SU-DHL-6 (cell line): ENCODE results near the gene SLC22A8.

Experiments used
- H2AFZ ChIP-seq: fragments of 200-600 bp; sonication (generic); 2 replicates; pipeline ENCODE4 v1.6.1; 2014; ENCODE audit warnings: low read depth, mild to moderate bottlenecking, moderate library complexity, mixed read lengths, antibody characterized with exemption, low read length; ENCODE audit not compliant: severe bottlenecking
- H3F3A ChIP-seq: fragments of 200-600 bp; shearing (Covaris generic); 2 replicates; pipeline ENCODE4 v1.6.0; 2016; ENCODE audit warnings: antibody characterized with exemption, mild to moderate bottlenecking; ENCODE audit not compliant: insufficient read depth
- H3K27ac ChIP-seq: fragments of 200-600 bp; sonication (generic); 2 replicates; pipeline ENCODE4 v1.5.1; 2016; ENCODE audit warnings: low read depth, mild to moderate bottlenecking, low read length, moderate library complexity, mixed read lengths
- H3K27me3 ChIP-seq: fragments of 200-600 bp; sonication (generic), shearing (Covaris generic); 2 replicates; pipeline ENCODE4 v1.6.0; 2014; ENCODE audit warnings: mild to moderate bottlenecking, low read length
- H3K36me3 ChIP-seq: fragments of 200-600 bp; sonication (generic); 2 replicates; pipeline ENCODE4 v1.6.1; 2014; ENCODE audit warnings: mild to moderate bottlenecking, low read length, mixed read lengths
- H3K4me2 ChIP-seq: fragments of 300-600, 200-600 bp; shearing (Covaris generic), sonication (generic); 2 replicates; pipeline ENCODE4 v1.6.0; 2014; ENCODE audit warnings: low read length, low read depth, mild to moderate bottlenecking; ENCODE audit not compliant: poor library complexity, severe bottlenecking
- H3K4me3 ChIP-seq: fragments of 200-600 bp; sonication (generic); 2 replicates; pipeline ENCODE4 v1.5.1; 2014; ENCODE audit warnings: antibody characterized with exemption, low read length, mild to moderate bottlenecking, mixed read lengths; ENCODE audit not compliant: insufficient read depth, poor library complexity, severe bottlenecking
- H3K79me2 ChIP-seq: fragments of 200-600 bp; sonication (generic); 2 replicates; pipeline ENCODE4 v1.6.1; 2014; ENCODE audit warnings: mild to moderate bottlenecking, low read length, moderate library complexity; ENCODE audit not compliant: insufficient read depth
- H3K9ac ChIP-seq: fragments of 200-600 bp; sonication (generic); 2 replicates; pipeline ENCODE4 v1.7.0; 2014; ENCODE audit warnings: mild to moderate bottlenecking, low read length
- H3K9me2 ChIP-seq: fragments of 200-600 bp; sonication (generic); replicated peaks from 2 replicates; pipeline ENCODE4 v1.6.1; 2014; ENCODE audit warnings: low read length; ENCODE audit not compliant: insufficient read depth
- H3K9me3 ChIP-seq: fragments of 200-600 bp; sonication (generic); 2 replicates; pipeline ENCODE4 v1.6.1; 2014; ENCODE audit warnings: low read length, mixed read lengths; ENCODE audit not compliant: insufficient read depth
- H4K20me1 ChIP-seq: fragments of 200-600 bp; sonication (generic); 2 replicates; pipeline ENCODE4 v1.6.1; 2014; ENCODE audit warnings: low read depth, mild to moderate bottlenecking, antibody characterized with exemption, low read length, moderate library complexity, mixed read lengths
- EZH2phosphoT487 ChIP-seq: fragments of 200-600 bp; sonication (generic), shearing (Covaris generic); conservative IDR thresholded peaks from 2 replicates; pipeline ENCODE4 v1.6.1; 2018; ENCODE audit warnings: mild to moderate bottlenecking, antibody characterized with exemption, low read length, moderate library complexity, mixed read lengths
- TF ChIP-seq, protein P1 (sequence below): fragments of 200-600 bp; sonication (generic); IDR thresholded peaks from one replicate; pipeline ENCODE4 v1.5.1; 2017; ENCODE audit warnings: antibody characterized with exemption, mild to moderate bottlenecking, low read length, moderate library complexity; ENCODE audit not compliant: insufficient read depth, poor library complexity, severe bottlenecking

SLC22A8 gene

DNA sequence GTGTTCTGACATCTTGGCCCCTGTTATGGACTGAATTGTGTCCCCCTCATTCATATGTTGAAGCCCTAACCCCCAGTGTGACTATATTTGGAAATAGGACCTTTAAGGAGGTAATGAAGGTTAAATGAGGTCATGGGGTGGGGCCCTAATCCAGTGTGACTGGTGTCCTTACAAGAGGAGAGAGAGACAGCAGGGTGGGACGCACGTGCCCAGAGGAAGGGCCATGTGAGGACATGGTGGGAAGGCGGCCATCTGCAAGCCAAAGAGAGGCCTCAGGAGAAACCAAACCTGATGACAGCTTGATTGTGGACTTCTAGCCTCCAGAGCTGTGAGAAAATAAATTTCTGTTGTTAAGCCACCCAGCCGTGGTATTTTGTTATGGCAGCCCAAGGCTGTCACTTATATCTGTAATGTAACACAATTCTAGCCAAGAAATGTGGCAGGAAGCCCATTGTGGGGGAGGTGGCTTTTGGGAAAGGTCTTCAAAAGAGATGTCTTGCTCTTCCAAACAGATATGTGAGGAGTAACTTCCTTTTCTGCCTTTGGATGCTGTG is 54.5 kb downstream of the SLC22A8 start:
- Histone ChIP-seq H3K9me3 (no peaks in the 10 kb centered on the region), H2AFZ (no peak overlapping the region), H3K4me3 (no peak overlapping the region), H3K4me2 (no peak overlapping the region), H4K20me1 (no peaks in the 10 kb centered on the region), H3K9ac (no peak overlapping the region), H3K27ac (no peak overlapping the region), H3K9me2 (no peaks in the 10 kb centered on the region), H3F3A (no peaks in the 10 kb centered on the region), H3K27me3 (no peaks in the 10 kb centered on the region), H3K79me2 (no peaks in the 10 kb centered on the region), H3K36me3 (no peaks in the 10 kb centered on the region)
- TF ChIP-seq, protein P1, sequence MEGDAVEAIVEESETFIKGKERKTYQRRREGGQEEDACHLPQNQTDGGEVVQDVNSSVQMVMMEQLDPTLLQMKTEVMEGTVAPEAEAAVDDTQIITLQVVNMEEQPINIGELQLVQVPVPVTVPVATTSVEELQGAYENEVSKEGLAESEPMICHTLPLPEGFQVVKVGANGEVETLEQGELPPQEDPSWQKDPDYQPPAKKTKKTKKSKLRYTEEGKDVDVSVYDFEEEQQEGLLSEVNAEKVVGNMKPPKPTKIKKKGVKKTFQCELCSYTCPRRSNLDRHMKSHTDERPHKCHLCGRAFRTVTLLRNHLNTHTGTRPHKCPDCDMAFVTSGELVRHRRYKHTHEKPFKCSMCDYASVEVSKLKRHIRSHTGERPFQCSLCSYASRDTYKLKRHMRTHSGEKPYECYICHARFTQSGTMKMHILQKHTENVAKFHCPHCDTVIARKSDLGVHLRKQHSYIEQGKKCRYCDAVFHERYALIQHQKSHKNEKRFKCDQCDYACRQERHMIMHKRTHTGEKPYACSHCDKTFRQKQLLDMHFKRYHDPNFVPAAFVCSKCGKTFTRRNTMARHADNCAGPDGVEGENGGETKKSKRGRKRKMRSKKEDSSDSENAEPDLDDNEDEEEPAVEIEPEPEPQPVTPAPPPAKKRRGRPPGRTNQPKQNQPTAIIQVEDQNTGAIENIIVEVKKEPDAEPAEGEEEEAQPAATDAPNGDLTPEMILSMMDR, result no peak
- TF ChIP-seq EZH2phosphoT487, result no peak

DNA sequence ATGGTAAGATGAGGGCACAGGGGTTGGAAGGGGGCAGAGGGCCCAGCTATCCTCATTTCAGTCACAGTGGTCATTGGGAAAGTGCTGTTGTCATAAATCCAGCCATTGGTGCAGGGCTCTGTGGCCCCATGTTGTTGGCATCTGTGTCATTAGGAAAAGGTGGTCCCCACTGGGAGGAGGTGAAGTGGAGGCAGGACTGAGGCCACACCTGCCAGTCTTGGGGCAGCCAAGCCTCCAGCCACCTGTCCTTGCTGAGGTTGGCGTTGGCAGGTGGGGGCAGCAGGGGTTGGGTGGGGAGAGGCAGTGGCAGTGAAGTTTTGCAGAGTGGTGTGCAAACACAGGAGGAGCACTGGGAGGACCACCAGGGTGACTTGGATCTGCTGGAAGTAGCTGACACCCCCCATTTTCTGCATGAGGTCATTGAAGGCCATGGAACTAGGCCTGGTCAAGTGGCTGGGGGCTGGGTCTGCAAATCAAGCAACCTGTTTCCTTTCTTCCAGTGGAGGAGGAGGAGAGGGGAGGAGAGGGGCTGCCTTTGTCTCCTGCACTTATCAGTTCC is 56.1 kb downstream of the SLC22A8 start:
- Histone ChIP-seq H3K9ac (no peak overlapping the region), H3K4me2 (no peak overlapping the region), H3K36me3 (no peaks in the 10 kb centered on the region), H4K20me1 (no peaks in the 10 kb centered on the region), H3K27me3 (no peaks in the 10 kb centered on the region), H3K4me3 (no peak overlapping the region), H3K27ac (no peak overlapping the region), H3F3A (no peaks in the 10 kb centered on the region), H3K9me2 (no peaks in the 10 kb centered on the region), H2AFZ (no peak overlapping the region), H3K9me3 (no peaks in the 10 kb centered on the region), H3K79me2 (no peaks in the 10 kb centered on the region)
- TF ChIP-seq, protein P1, result no peak
- no peak for TF ChIP-seq EZH2phosphoT487

DNA sequence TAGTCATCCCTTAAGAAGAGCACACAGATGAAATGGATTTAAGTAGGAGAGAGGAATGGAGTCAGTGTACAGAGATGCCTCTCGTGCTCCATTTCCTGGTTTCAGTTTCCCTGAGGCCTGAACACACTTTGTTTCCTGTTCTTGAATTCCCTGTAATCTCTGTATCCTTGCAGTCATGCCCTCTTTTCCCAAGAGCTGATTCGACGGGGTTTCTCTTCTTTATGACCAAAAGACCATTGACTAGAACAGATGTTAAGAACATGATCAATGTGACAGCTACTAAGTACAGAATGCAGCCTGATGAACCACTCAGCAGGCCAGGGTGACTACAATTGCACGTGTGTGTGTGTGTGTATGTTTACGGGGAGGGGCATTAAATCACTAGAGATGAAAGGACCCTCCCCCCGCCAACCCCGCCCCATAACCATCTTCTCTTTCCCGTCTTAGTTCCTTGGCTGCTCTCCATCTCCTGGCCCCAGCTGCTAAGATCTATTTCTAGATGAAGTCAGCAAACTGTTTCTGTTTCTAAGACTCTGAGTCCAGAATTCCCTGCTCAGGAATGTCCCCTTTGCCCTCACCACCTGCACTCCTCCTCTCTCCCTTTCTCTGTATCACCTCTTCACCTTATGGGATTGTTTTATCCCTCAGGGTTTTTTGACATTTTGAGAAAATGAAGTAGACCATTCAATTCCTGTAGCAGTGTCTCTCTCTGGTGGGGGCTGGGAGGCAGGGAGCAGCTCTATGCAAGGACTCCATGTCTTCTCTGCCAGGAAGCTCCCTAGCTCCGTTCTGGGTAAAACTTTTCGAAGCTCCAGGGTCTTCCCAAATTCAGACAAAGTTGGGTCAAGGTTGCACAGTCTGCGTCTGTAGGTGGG is 56.9 kb downstream of the SLC22A8 start:
- no peaks in the 10 kb centered on the region for H3K36me3 ChIP-seq
- H2AFZ ChIP-seq, result no peak overlapping the region
- H3K27me3 ChIP-seq, result no peaks in the 10 kb centered on the region
- no peaks in the 10 kb centered on the region for H4K20me1 ChIP-seq
- H3F3A ChIP-seq, result no peaks in the 10 kb centered on the region
- H3K9me3 ChIP-seq, result no peaks in the 10 kb centered on the region
- H3K4me3 ChIP-seq, result no peak overlapping the region
- no peaks in the 10 kb centered on the region for H3K79me2 ChIP-seq
- H3K9ac ChIP-seq, result no peak overlapping the region
- H3K9me2 ChIP-seq, result no peaks in the 10 kb centered on the region
- no peak overlapping the region for H3K27ac ChIP-seq
- no peak overlapping the region for H3K4me2 ChIP-seq
- no peak for TF ChIP-seq EZH2phosphoT487
- TF ChIP-seq, protein P1, result no peak
